ENCODE results near the gene FADS1.

The FADS1 gene

DNA sequence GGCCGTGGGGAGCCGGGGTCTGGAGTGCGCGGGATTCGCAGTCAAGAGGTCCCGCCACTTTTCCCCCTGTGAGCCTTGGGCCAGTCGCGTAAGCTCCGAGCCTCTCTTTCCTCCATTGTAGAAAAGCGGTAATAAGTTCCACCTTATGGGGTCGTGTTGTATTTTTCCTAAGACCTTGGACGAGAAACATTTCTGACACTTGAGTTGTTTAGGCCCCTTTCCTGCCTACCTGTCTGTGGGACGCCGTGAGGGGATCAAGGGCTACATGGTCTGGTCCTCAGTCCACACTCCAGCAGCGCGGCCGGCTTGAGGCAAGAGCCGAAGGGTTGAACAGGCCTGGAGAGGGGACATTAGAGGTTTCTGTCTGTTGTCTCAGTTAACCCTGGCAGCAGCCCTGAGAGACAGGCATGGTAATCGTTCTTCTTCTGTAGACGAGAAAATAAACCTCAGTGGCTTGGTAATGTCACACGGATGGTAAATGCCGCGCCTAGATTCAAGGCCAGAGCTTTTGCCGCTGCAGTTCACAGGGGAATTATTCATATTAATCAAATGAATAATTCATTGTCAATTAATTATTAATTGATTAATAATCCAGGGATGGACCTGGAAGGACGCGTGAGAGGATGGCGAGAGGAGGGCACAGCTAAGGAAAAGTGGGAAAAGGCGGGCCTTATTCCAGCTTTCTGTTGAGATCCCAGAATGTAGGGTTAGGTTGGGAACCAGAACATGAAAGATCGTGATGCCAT, 23.5 kb downstream of the FADS1 start:
- no peak for DNase-seq

DNA sequence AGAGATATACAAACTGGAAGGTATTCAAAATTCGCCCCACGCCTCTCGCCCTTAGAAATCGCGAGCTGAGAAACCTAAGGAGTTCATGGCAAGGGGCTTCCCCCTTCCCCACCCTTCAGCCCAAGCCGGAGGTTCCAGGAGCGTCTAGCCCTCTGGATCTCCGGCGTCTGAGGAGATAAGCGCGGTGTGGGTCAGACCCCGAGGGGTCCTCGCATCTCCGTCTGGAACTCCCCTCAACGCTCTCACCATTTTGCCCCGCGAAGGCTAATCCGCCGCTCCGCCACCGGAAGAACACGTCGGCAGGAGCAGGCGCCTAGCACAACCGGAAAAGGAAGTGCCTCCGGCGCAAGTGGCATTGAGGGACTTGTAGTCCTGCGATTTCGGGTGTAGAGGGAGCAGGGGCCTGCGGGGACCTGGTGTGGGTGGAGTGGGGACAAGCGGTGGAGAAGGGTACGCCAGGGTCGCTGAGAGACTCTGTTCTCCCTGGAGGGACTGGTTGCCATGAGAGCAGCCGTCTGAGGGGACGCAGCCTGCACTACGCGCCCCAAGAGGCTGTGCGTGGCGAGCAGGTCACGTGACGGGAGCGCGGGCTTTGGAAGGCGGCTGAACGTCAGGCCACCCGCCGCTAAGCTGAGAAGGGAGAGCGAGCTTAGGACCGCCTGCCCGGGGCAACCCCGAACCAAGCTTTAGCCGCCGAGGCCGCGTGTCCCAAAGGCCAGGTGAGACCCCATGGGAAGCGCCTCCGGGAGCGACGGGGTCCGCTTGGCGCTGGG, 24.3 kb downstream of the FADS1 start, which contains the start of the genes FEN1 and TMEM258:
TSS of gene FEN1 (plus strand) at position 602 of the 773 bp plus-strand sequence. CDS start 2,451 bp downstream, outside the sequence.
TSS of gene TMEM258 (minus strand) at position 290 of the 773 bp plus-strand sequence. CDS start at position 249, 41 bp downstream.
- DNase-seq, result peak; percentile 57

DNA sequence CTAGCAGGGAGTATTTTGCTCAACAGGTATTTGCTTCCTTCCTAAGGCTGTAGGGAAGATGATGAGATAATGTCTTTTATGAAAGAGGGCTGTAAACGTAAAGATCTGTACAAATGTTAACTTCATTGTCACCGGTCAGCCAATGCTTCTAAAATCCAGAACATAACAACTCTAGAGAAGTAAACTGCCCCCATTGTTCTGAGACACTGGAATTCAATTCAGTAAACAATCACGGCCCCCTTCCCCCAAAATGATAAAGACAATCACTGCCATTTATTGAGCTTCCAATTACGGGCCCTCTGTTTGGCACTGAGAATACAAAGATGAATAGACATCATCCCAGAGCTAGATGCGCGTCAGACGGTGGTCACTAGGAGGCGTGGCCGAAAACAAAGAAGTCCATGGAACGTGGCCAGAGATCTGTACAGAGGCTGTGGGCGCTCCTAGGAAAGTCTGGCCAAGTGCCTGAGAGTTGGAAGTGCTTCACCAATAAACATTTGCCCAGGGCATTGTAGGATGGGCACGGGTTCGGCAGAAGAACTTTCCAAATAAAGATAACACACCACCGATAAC, 25.0 kb downstream of the FADS1 start:
- no peak for DNase-seq

DNA sequence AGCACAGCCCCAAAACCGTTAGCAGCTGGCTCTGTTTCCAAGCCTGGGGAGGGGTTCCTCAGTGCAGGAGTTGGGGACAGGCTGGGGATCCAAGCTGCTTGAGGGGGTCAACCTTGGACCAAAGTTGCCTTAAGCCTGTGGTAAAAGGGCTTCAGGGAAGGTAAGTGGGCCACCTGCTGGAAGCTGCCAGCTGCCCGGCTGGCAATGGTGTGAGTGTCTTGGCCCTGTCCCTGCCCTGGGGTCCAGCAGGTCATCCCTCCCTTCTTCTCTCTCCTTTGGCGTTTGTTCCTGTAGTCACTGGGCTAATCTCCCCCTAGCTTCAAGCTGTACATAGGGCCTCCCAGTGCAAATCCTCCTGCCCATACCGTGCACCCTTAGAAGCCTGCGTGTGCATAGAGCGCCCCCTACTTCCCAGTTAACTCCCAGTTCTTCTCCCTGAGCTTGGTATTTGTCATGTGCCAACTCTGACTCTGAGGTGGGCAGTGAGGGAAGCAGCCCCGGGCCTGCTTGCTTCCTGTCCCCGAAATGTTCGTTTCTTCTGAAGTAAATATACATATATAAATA, 28.8 kb downstream of the FADS1 start:
- DNase-seq, result no peak

DNA sequence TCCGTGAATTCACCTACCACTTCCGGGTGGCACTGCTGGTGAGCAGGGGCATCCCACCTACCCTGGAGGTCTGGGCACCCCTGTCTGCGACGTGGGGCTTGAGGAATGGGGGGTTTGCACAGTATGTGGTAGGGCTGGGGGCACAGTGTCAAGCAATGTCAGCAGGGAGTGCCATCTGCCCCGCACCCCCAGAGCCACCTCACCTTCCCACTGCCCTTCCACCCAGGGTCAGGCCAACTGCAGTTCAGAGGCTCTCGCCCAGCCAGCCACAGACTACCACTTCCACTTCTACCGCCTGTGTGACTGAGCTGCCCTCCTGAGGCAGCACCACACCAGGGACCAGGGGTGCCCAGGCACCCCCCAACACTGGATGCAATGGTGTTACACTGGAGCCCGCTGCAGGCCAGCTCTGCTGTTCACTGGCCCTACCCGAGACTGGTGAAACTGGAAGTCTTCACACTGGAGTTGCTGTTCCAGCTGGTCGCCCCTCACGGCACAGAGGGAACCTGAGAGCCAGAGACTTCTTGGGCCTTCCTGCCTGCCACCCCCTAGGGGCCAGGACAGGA, 30.9 kb downstream of the FADS1 start:
- no peak for DNase-seq

DNA sequence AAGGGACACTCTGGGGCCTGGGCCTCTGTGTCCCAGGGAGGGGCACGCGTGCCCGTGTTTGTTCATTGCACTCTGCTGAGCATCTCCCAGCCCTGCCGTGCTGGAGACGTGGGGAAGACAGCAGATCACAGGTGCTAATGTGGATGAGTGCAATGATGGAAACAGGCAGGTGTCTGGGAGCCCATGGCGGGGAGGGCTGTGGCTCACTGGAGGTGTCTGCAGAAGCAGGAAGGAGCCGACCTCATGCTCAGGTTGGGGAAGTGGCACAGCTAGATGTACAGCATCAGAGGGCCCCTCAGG, 32.3 kb downstream of the FADS1 start:
- no peak for DNase-seq

DNA sequence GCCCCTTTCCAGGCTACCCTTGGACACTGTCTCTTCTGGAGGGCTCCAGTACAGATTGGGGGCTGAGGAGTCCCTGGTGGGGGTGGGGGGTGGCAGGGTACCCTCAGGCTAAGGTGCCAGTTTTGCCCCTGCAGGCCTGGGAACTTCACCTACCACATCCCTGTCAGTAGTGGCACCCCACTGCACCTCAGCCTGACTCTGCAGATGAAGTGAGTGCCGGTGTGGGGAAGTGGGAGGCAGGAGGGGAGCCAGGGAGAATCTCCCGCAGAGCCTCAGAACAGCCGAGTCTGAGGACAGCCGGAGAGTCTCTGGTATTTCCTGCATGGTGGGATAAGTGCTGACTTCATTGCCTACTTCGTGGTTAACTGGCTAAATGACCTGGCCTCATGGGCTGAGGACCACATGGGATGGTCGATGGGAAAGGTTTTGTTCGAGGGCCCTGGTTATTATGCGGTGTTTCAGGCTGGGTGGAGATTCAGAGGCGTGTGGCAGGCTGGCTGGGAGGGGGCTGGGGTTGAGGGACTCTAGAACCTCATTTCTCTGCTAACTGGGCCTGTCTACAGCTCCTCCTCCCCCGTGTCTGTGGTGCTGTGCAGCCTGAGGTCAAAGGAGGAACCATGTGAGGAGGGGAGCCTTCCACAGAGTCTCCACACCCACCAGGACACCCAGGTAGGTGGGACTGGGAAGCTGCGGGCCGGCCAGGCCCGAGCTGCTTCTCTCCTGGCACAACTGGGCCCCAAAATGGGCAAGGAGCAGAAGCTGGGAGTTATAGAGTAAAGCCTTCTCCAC, 32.9 kb downstream of the FADS1 start:
- DNase-seq, result no peak

DNA sequence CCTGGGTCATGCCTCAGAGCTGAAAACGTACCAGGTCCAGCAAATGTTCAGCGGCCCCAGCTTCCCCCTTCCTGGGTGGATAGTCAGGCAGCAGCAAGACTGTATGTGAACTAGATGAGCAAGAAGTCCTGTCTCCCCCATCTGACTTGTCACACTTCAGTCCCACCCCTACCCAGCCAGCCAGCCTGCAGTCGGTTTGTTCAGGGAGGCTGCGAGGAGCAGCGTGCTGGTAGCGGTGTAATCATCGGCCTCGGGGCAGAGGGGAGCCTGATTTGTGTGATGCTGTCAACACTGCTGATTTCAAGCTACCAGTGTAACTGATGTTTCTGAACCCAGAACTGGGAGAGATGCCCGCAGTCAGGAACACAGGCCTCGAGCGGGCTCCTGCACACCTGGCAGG, 34.0 kb downstream of the FADS1 start:
- DNase-seq, result no peak

DNA sequence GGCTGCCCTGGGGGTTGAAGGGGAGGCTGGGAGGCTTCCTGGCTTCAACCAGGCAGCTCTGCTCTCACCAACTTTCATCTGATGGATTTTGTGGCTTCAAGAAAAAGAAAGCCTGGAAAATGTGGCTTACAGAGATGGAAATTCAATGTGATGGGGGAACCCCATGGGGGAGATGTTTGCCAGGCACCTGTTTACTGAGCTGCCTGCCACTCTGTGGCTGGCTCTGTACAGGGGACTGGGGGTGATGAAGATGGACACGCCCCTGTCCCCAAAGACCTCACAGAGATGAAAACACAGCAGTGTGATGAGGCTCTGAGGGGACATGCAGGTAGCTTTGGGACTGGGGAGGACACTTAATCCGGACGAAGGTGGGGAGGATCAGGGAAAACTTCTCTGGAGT, 34.5 kb downstream of the FADS1 start:
- no peak for DNase-seq

DNA sequence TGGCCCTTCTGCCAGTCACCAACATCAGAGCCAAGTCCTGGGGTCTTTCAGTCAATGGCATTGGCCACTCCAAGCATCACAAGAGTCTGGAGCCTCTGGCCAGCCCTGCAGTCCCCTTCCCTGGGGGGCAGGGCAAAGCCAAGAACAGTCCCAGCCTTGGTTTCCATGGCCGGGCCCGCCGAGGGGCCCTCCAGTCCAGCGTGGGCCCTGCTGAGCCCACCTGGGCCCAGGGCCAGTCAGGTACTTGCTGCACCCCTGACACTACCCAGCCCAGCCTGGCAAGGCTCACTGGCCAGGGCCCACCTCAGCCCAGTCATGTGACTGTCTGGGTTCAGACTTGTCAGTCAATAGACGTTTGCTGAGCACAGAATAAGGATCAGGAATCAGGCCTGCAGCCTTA, 35.2 kb downstream of the FADS1 start:
- DNase-seq, result no peak

DNA sequence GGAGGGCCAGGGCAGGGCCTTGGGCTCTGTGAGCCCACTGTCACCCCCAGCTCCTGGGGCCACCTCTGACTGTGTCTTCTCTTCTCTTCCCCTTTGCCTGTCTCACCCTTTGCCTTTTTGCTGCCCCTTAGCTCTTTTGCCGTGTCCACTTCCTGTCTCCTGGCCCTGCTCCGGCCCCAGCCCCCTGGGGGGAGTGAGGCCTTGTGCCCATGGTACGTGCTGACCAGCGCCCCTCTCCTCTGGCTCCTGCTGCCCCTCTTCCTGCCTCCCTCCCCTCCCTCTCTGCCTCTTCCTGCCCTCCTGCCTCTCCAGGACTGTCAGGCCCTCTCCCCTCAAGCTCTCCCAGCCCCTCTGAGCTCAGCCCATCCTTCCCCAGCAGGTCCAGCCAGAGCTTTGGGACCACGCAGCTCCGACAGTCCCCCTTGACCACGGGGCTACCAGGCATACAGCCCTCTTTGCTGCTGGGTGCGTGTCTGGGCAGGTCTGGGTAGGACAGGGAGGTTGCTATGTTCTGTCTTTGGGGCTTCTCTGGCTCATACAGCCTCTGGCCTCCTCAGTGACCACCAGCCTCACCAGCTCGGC, 36.1 kb downstream of the FADS1 start:
- DNase-seq, result no peak

DNA sequence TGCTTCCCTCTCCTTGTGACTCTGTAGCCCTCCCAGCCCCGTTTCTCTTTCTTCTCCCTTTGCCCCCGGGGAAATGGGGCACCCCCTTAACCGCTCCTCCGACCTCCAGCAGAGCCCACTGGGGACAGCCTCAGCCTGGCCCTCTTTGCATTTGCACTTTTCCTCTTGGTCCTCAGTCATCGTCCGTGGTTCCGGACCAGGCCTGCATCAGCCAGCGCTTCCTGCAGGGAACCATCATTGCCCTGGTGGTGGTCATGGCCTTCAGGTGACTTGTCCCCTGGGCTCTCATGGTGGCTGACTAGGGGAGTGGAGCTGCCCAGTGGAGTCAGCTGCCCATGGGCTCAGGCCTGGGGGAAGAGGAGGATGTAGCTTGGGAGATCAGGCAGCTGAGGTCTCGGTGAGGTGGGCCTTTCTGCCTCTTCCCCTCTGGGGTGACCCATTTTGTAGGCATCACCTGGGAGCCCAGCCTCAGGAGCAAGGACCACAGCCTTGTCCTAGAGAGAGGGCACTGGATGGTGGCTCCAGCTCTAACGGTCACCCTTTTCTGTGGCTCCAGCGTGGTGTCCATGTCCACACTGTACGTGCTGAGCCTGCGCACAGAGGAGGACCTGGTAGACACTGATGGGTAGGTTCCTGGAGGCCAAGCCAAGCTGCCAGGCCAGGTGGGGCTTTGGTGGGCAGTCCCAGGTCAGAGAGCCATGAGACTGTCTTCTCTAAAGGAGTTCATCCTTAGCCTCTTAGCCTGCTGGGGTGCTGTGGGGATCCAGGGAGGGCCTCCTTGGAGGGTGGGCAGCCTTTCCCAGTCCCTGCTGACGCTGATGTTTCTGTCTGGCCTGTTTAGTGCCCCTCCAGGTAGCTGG, 36.9 kb downstream of the FADS1 start:
- DNase-seq, result no peak

DNA sequence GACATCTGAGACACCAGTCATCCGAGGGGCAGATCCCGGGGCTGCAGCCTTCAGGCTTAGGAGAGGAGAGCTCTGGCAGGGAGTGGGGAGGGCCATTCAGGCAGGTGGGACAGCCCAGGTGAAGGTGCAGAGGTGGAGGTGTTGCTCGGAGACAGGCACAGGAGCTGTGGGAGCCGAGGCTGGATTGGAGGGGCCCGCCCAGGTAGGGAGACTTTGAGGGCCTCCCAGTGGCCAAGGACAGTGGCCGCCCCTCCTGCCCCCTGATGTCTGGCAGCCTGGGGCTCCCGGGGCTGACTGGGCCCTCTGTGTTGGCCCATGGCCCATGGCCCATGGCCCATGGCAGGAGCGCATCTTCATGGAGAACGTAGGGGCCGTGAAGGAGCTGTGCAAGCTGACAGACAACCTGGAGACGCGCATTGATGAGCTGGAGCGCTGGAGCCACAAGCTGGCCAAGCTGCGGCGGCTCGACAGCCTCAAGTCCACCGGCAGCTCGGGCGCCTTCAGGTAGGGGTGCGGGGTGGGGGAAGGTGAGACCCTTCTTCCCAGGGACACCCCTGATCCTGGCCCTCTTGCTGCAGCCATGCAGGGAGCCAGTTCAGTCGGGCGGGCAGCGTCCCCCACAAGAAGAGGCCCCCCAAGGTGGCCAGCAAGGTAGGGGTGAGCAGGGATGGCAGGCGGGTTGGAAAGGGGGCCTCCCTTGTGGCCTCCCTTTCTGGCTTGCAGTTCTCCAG, 37.7 kb downstream of the FADS1 start:
- no peak for DNase-seq

DNA sequence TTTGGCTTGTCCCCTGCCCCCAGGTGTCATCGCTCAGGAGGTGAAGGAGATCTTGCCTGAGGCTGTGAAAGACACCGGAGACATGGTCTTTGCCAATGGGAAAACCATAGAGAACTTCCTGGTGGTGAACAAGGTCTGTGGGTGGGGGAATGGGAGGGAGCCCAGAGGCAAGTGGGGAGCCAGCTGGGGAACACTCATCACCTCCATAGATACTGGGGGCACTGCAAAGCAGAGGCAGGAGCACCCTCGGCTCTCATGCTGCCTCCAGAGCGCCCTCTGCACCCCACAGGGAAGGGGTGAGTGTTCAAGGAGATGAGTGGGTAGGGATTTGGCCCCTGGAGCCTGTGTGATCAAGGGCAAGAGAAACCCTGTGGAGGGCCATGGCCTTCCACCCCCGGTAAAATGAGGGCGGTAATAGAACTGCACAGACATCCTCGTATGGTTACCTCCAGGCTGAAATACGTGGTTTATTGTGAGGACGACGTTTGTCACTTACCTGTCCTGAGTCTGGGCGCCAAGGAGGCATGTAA, 38.4 kb downstream of the FADS1 start:
- no peak for DNase-seq

DNA sequence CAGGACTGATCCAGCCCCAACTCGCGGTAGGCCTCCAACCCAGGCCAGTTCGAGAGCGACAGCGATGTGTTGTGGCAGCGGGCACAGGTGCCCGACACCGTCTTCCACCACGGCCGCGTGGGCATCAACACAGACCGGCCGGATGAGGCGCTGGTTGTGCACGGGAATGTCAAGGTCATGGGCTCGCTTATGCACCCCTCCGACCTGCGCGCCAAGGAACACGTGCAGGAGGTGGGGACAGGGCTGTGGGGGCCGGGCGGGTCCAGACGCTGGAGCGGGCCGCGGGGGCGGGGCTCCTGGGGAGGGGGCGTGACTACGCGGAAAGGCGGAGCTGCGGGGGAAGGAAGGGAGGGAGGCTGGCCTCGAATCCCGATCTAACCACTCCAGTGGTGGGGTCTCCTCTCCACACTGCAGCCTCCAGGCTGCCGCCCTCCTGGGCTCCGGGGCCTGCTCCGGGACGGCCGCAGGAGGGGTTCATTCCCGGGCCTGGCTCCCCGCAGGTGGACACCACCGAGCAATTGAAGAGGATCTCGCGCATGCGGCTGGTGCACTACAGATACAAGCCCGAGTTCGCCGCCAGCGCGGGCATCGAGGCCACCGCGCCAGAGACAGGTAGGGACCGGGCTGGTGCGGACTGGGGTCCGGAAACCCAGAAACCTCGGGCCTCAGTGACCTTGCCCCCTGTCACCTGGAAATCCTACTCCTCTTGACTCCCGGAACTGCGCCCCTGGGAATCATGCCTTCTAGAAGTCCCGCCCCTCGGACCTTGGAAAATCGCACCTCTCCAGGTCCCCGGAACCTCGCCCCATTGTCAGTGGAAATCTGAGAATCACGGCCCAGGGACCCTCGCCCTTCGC, 39.3 kb downstream of the FADS1 start:
- DNase-seq, result no peak

DNA sequence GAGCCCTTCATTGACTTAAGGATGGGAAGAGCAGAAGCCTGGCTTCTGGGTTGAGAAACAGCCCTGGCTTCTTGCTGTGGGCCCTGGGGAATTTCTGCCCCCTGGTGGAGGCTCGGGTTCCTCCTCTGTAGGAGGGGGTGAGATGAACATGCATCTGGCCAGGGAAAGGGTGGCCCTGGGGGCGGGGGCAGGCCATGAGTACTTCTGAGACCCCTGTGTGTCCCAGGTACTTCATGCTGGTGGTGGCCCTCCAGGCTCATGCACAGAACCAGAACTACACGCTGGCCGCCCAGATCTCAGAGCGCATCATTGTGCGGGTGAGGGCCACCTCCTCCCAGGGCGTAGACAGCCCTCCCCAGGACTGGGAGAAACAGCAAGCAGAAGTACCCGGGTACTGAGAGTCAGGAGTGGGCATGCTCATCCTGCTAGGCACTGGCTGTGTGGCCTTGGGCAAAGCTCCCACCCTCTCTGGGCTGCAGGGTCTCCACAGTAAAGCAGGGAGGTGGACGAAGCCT, 40.2 kb downstream of the FADS1 start:
- no peak for DNase-seq

DNA sequence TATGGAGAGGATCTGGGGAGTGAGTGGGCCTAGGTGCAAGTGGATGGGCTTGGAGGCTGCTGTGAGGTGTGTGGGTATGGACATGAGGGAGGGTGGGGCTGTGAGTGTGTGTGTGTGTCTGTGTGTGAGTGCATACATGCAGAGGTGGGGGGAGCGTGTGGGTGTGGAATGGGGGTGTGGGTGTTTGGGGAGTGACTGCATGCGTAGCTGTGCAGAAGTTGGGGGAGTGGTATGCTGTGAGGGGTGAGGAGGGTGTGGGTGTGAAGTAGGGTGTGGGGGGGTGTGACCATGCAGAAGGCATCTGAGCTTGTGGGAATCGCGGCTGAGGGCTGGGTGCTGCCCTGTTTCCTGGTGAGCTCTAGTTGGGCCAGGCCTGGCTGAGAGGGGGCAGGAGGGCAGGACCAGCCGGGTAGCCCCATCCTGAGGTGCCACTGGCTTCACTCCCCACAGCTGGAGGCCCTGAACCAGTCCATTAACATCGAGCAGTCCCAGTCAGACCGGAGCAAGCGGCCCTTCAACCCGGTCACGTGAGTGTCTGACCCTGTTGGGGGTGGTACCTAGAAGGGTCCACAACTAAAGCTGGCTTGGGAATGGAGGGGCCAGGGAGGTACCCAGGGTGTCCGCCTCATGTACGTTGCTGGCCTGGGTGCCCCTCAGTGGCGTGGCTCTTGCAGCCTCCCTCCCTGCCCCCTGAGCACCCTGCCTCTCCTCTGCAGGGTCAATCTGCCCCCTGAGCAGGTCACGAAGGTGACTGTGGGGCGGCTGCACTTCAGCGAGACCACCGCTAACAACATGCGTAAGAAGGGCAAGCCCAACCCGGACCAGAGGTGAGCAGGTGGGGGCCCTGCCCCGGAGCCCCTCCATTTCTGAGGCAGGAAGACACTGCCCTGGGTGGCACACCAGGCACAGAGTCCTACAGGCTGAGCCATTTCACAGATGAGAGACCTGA, 40.9 kb downstream of the FADS1 start:
- no peak for DNase-seq

DNA sequence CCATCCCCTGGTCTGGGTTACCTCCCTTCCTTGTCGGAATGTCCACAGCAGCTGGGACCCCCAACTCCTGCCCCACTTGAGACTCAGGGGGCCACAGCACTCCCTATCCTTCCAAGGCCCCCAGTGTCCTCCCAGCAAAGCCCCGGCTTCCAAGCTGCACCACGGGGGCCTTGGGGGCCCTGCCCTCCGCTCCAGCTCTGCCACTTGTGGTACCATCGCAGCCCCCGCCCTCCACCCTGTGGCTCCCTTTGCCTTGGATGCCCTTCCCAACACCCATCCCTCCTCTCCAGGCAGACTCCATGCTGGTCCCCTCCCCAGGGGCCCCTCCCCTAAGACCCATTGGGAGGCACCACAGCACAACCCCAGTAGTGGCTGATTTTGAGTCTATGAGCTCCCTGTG, 41.7 kb downstream of the FADS1 start:
- DNase-seq, result no peak

Measured in NCI-H2107 (cell line).